KMS-11 (cell line): Measurements from ENCODE around the gene RBM34.

Source experiments
- H2AFZ ChIP-seq: fragments of 200-600 bp; sonication (generic); 2 replicates; pipeline ENCODE4 v1.6.1; 2016; ENCODE audit warnings: antibody characterized with exemption, mixed run types, low read depth
- H3K27ac ChIP-seq: fragments of 200-600 bp; sonication (generic); 2 replicates; pipeline ENCODE4 v1.6.1; 2016; ENCODE audit warnings: mild to moderate bottlenecking, mixed run types
- H3K27me3 ChIP-seq: fragments of 200-600 bp; sonication (generic); 2 replicates; pipeline ENCODE4 v1.6.1; 2017; ENCODE audit warnings: mild to moderate bottlenecking, low read depth, mixed run types, moderate library complexity; ENCODE audit not compliant: insufficient read depth
- H3K36me3 ChIP-seq: fragments of 200-600 bp; sonication (generic); 2 replicates; pipeline ENCODE4 v1.6.1; 2017; ENCODE audit warnings: mild to moderate bottlenecking, mixed run types; ENCODE audit not compliant: insufficient read depth
- H3K4me1 ChIP-seq: fragments of 200-600 bp; sonication (generic); 2 replicates; pipeline ENCODE4 v1.6.1; 2016; ENCODE audit warnings: mild to moderate bottlenecking, low read depth, mixed run types; ENCODE audit not compliant: poor library complexity, severe bottlenecking
- H3K4me2 ChIP-seq: fragments of 200-600 bp; sonication (generic); 2 replicates; pipeline ENCODE4 v1.7.0; 2016; ENCODE audit warnings: mild to moderate bottlenecking, mixed run types
- H3K4me3 ChIP-seq: fragments of 200-600 bp; sonication (generic); IDR thresholded peaks from 2 replicates; pipeline ENCODE4 v1.6.1; 2017; ENCODE audit warnings: low read depth, low read length, mixed read lengths; ENCODE audit not compliant: insufficient read depth
- H3K79me2 ChIP-seq: fragments of 200-600 bp; sonication (generic); 2 replicates; pipeline ENCODE4 v1.6.1; 2016; ENCODE audit warnings: low read depth, mixed run types; ENCODE audit not compliant: insufficient read depth
- H3K9ac ChIP-seq: fragments of 200-600 bp; sonication (generic); 2 replicates; pipeline ENCODE4 v1.6.1; 2016; ENCODE audit warnings: mild to moderate bottlenecking, mixed run types
- H4K20me1 ChIP-seq: fragments of 200-600 bp; sonication (generic); 2 replicates; pipeline ENCODE4 v1.6.1; 2016; ENCODE audit warnings: mild to moderate bottlenecking, mixed run types; ENCODE audit not compliant: insufficient read depth
- CTCF ChIP-seq: fragments of 200-600 bp; sonication (generic); conservative IDR thresholded peaks from 2 replicates; pipeline ENCODE4 v1.6.1; 2017; ENCODE audit warnings: low read depth, mild to moderate bottlenecking, antibody characterized with exemption, low read length, moderate library complexity, mixed read lengths

RBM34 gene

GRCh38 chr1:235136111-235136510 lies 24.9 kb downstream of the RBM34 start:
- H4K20me1 ChIP-seq, result no peaks in the 10 kb centered on the region
- H3K27ac ChIP-seq, result no peak overlapping the region
- H3K79me2 ChIP-seq, result no peaks in the 10 kb centered on the region
- no peak overlapping the region for H2AFZ ChIP-seq
- no peak overlapping the region for H3K4me3 ChIP-seq
- peaks cover 7% of the 10 kb centered on the region for H3K4me1 ChIP-seq
- H3K27me3 ChIP-seq, result no peaks in the 10 kb centered on the region
- no peak for TF ChIP-seq CTCF
- no peak overlapping the region for H3K9ac ChIP-seq
- H3K4me2 ChIP-seq, result no peak overlapping the region
- H3K36me3 ChIP-seq, result peaks cover 5% of the 10 kb centered on the region; the same call in 1 of the 2 replicates

- Histone ChIP-seq H2AFZ (no peak overlapping the region), H3K4me2 (no peak overlapping the region), H3K9ac (no peak overlapping the region), H3K4me3 (no peak overlapping the region), H3K27me3 (no peaks in the 10 kb centered on the region), H3K36me3 (peaks cover 5% of the 10 kb centered on the region; the same call in 1 of the 2 replicates), H3K79me2 (no peaks in the 10 kb centered on the region), H4K20me1 (no peaks in the 10 kb centered on the region), H3K27ac (no peak overlapping the region), H3K4me1 (peaks cover 11% of the 10 kb centered on the region)
- no peak for TF ChIP-seq CTCF
These were observed 26.9 kb downstream of the RBM34 start for GRCh38 chr1:235134171-235134570.

GRCh38 chr1:235133086-235133485 lies 28.0 kb downstream of the RBM34 start:
- no peak for TF ChIP-seq CTCF
- Histone ChIP-seq H3K4me2 (no peak overlapping the region), H2AFZ (no peak overlapping the region), H3K4me3 (no peak overlapping the region), H3K4me1 (peaks cover 14% of the 10 kb centered on the region), H3K36me3 (peaks cover 5% of the 10 kb centered on the region; the same call in 1 of the 2 replicates), H4K20me1 (no peaks in the 10 kb centered on the region), H3K27ac (no peak overlapping the region), H3K9ac (no peak overlapping the region), H3K79me2 (peaks cover 6% of the 10 kb centered on the region), H3K27me3 (no peaks in the 10 kb centered on the region)

GRCh38 chr1:235131961-235132360 lies 29.1 kb downstream of the RBM34 start:
- no peak for TF ChIP-seq CTCF
- H3K36me3 ChIP-seq, result peaks cover under 1% of the 10 kb centered on the region; the same call in 1 of the 2 replicates
- H3K4me2 ChIP-seq, result no peak overlapping the region
- H2AFZ ChIP-seq, result no peak overlapping the region
- H3K79me2 ChIP-seq, result peaks cover 17% of the 10 kb centered on the region
- peaks cover 19% of the 10 kb centered on the region for H3K4me1 ChIP-seq
- 0 out of 2 replicates have a peak, but pooled peaks cover 2% of the 10 kb centered on the region for H4K20me1 ChIP-seq
- no peak overlapping the region for H3K4me3 ChIP-seq
- no peak overlapping the region for H3K9ac ChIP-seq
- no peaks in the 10 kb centered on the region for H3K27me3 ChIP-seq
- no peak overlapping the region for H3K27ac ChIP-seq
